GM18951 (cell line): ENCODE results near the gene MACF1.

Source experiments
- POLR2A ChIP-seq: IDR thresholded peaks from 4 replicates; pipeline ENCODE4 v1.6.1; 2011; ENCODE audit warnings: mild to moderate bottlenecking; ENCODE audit not compliant: insufficient read length, insufficient read depth; ENCODE audit errors: extremely low read depth
- in situ Hi-C: fragments of 300-500 bp; cut with MboI; formaldehyde crosslinking; loops from one replicate; pipeline ENCODE4 v1.12.0; 2022; ENCODE audit warnings: low sequenced_read_pairs, mixed read lengths, inconsistent platforms; ENCODE audit not compliant: unreplicated experiment

MACF1 gene

GRCh38 chr1:39522661-39523567, 318.4 kb downstream of the MACF1 start:
- in situ Hi-C loops: no loop called here

GRCh38 chr1:39524171-39524570, 319.7 kb downstream of the MACF1 start:
- in situ Hi-C loops: no loop called here
- TF ChIP-seq POLR2A: no peak

More at GRCh38 chr1:39522661-39523567, 318.4 kb downstream of the MACF1 start:
- no peak for TF ChIP-seq POLR2A

GRCh38 chr1:39524591-39525365, 320.3 kb downstream of the MACF1 start:
- in situ Hi-C loops: loop anchor here (25.0 kb wide), 1 partner anchor 412 kb away; no protein-coding TSS in a partner anchor
- no peak for TF ChIP-seq POLR2A

GRCh38 chr1:39525366-39526165, 321.1 kb downstream of the MACF1 start:
- TF ChIP-seq POLR2A: peak; percentile 35
- in situ Hi-C loops: loop anchor here (25.0 kb wide), 1 partner anchor 413 kb away; no protein-coding TSS in a partner anchor

- no peak for TF ChIP-seq POLR2A
- in situ Hi-C loops: loop anchor here (25.0 kb wide), 1 partner anchor 414 kb away; no protein-coding TSS in a partner anchor
Observed at GRCh38 chr1:39526466-39527189, 322.1 kb downstream of the MACF1 start.

GRCh38 chr1:39527190-39527579, 322.7 kb downstream of the MACF1 start:
- in situ Hi-C loops: loop anchor here (25.0 kb wide), 1 partner anchor 415 kb away; no protein-coding TSS in a partner anchor

- in situ Hi-C loops: loop anchor here (25.0 kb wide), 1 partner anchor 416 kb away; no protein-coding TSS in a partner anchor
- TF ChIP-seq POLR2A: no peak
Observed at GRCh38 chr1:39528082-39528481, 323.6 kb downstream of the MACF1 start.

GRCh38 chr1:39529901-39530535, 325.5 kb downstream of the MACF1 start:
- TF ChIP-seq POLR2A: no peak
- in situ Hi-C loops: loop anchor here (10.0 to 25.0 kb wide), 2 partner anchors 45 to 418 kb away; no protein-coding TSS in a partner anchor

- in situ Hi-C loops: loop anchor here (10.0 to 25.0 kb wide), 2 partner anchors 47 to 419 kb away; no protein-coding TSS in a partner anchor
- TF ChIP-seq POLR2A: no peak
Observed at GRCh38 chr1:39531526-39531925, 327.0 kb downstream of the MACF1 start.

- in situ Hi-C loops: loop anchor here (10.0 to 25.0 kb wide), 2 partner anchors 49 to 421 kb away; no protein-coding TSS in a partner anchor
- no peak for TF ChIP-seq POLR2A
Observed at GRCh38 chr1:39533442-39533841, 328.9 kb downstream of the MACF1 start.
